Kasumi-1 (cell line): ENCODE results near the gene ELAVL1.
"Not testable (repeated sequence)": the region's sequence is repeated elsewhere in the genome, so short reads cannot be mapped to it uniquely, and the experiment has no call there.

Experiments used
- DNase-seq, 2 experiments: peaks; one replicate each; lab custom pipeline; 2025; lab: John Stamatoyannopoulos, UW

Gene ELAVL1

DNA sequence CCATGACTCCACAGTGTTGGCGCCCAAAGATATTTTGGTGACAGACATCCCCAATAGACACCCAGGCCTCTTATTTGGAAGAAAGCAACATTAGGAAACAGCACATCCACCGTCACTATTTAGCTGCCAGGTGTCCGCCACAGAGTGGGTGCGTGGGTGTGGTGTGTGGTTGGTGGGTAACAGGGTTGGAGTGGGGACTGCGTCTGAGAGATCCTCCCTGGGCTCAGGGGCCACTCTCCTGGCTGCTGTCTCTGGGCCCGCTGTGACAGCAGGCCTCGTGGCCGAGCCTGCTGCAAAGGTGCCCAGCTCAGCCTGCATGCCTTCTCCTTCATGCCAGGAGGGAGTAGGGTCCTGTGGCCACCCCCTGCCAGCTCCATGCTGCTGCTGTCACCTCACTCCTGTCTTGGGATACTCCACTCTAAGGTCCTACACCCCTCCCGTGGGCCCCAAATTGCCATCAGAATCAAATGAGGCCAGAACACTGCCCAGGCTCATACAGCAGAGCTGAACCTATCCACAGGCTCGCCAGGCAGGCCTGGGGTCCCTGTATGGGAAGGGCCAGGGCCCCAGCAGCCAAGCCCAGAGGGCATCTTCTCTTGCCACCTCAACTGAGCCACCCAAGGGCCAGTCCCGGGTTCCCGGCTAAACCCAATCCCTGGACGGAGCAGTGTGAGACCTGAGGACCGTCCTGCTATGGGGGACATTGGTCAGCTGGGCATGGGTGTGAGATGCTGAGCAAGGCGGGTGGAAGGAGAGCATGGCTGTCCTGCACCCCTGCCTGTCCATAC, 37.2 kb downstream of the ELAVL1 start:
- no peak for DNase-seq

DNA sequence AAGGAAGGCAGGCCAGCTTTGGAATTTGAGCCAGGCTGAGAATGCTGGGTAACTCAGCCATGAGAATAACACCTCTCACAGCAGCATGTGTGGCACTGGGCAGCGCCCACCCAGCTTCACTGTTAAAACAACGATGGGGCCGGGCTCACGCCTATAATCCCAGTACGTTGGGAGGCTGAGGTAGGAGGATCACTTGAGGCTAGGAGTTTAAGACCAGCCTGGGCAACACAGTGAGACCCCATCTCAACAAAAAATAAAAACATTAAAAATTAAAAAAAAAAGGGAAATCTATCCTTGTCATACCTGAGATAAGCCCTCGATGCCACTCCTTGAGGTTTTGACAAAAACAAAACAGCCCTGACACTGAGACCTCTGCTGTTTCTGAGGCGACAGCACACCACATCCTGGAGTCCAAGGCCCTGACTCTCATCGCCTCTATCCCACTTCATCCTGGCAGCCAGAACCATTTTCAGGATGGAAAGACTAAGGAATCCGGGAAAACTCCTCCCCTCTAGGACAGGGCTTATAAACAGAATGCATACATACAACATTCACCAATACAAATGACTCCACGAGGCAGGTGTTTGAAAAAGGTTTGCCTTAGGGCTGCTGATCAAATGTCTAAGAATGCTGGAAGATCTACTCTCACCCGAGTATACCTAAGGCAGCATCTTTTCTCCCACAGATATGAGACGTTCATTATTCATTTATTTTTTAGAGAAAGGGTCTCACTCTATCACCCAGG, 39.3 kb downstream of the ELAVL1 start:
- no peak for DNase-seq

GRCh38 chr19:7965259-7965841, 40.1 kb downstream of the ELAVL1 start:
- no peak for DNase-seq

- DNase-seq, result no peak
Observed at GRCh38 chr19:7963566-7963965, 41.9 kb downstream of the ELAVL1 start.

GRCh38 chr19:7962644-7963268, 42.7 kb downstream of the ELAVL1 start:
- DNase-seq, result no peak

- no peak for DNase-seq
Observed at GRCh38 chr19:7961920-7962626, 43.4 kb downstream of the ELAVL1 start.

- not testable (repeated sequence) for DNase-seq
Observed at GRCh38 chr19:7961082-7961481, 44.4 kb downstream of the ELAVL1 start.

DNA sequence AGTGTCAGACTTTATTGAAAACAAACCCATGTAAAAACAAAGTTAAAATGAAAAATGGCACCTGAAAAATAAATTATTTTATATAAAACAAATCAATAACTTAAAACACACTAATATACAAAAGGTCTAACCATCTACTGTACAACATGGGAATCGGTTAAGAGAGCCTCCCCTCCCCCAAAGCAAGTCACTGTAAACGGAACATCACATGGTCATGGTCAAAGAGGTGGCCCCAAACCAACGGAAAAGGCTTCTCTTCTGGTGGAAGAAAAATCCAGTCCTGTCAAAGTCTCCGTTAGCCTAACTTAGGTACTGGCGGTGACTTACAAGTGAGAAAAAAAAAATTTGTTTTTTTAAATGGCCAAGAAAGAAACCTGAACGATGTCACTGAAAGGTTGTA, 46.2 kb downstream of the ELAVL1 start:
- peak; percentile 28 to 38 for DNase-seq

GRCh38 chr19:7955696-7956095, 49.7 kb downstream of the ELAVL1 start:
- DNase-seq, result no peak

GRCh38 chr19:7953576-7953975, 51.9 kb downstream of the ELAVL1 start:
- DNase-seq, result no peak

- DNase-seq, result peak; percentile 15 to 30
Observed at GRCh38 chr19:7953060-7953459, 52.4 kb downstream of the ELAVL1 start.

GRCh38 chr19:7947939-7948338, 57.5 kb downstream of the ELAVL1 start:
- no peak for DNase-seq

- peak; percentile 71 to 83 for DNase-seq
Observed at GRCh38 chr19:7944177-7944761, 61.2 kb downstream of the ELAVL1 start.

DNA sequence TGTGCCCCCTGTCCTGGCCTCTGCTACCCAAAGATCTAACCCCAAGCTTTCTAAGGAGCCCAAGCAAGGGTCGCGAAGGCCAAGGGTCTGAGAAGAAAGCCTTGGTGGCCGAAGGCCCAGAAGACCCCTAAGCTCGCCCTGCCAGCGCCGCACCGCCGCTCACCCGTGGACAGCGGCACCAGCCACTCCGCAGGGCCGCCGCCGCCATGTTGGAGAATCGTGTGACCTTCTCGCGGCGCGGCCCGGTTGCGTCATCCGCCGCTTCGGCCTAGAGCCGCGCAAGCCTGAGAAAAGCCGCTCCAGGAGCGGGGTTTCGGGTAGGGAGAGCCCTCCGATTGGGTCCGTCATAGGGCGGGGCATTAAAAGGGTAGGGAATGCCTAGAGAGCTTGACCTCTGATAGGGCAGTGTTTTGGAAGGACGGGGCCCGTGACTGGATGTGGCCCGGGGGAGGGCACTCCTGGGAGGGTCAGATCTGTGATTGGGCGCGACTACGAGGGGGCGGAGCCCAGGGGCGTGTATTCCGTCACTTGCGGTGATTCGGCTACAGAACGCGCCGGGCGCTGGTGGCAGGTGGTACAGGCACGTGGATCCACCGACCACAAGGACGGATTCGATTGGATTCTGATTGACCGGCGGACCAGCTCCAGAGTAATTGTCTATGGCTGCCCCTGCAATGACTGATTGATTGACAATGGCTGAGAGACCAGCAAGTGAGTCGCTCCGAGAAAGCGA, 61.8 kb downstream of the ELAVL1 start, which contains the start of gene TIMM44:
TIMM44 (minus strand) TSS at position 223 of the 733 bp plus-strand sequence; CDS start at position 208, 15 bp downstream.
- peak; percentile 99 for DNase-seq

DNA sequence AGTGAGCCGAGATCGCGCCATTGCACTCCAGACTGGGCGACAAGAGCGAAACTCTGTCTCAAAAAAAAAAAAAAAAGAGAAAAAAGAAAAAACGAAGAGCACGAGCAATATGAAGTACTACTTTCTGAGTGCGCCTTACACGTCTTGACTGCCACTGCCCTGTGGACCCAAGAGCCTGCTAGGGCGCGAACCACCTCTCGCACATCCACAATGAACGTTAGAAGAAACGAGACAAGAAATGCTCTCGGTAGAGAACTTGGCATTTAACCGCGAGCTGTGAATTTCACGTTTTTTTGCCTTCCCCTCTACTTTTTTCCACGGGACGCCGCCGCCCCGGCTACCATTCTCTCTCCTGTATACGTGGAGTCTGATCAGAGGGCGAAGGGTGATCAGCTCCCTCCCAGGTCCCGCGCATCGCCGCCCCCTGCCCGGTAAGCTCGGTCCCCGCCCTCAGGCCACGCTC, 62.4 kb downstream of the ELAVL1 start:
- no peak for DNase-seq

GRCh38 chr19:7941895-7942596, 63.4 kb downstream of the ELAVL1 start:
- no peak for DNase-seq

GRCh38 chr19:7940841-7941240, 64.6 kb downstream of the ELAVL1 start:
- DNase-seq, result no peak

DNA sequence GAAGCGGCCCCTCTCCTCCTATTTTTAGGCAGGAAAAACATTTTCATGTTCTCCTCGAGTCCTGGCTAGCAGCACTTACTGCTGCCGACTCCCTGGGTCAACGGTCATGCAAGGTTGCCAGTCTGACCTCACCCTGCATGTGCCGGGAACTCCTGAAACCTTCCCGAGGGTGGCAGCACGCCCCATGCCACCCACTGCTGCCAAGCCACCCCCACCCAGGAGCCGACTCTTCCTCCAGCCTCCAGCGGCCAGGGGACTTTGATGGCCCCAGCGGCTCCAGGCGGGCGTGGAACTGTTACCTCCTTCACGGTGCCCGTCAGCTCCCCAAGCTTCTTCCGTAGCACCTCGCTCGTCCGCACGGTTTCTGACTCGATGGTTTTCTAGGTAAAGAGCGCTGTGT, 70.7 kb downstream of the ELAVL1 start:
- no peak for DNase-seq

GRCh38 chr19:7933828-7934725, 71.4 kb downstream of the ELAVL1 start:
- DNase-seq, result no peak
